Uterus (tissue), 4 donors: ENCODE data around the gene TFAP2D. TPM values are rescaled to one million over a fixed set of nuclear protein-coding genes. Genes with fewer than 3 reads are reported as not detected.
A peak's percentile ranks its signal among the peaks of the same experiment; 100 is the strongest.

Source experiments
- DNase-seq, 2 donors: peaks; one replicate each; pipeline ENCODE4 v3.0.0-alpha.2; 2019 to 2020
- H3K27ac ChIP-seq, 2 donors: fragments of 200-600 bp; sonication (generic); 1 replicate in 1 of 2; 2 replicates in 1 of 2; pipeline ENCODE4 v1.5.1; 2016 to 2018
- H3K27me3 ChIP-seq, 2 donors: fragments of 200-600 bp; sonication (generic); one replicate each; pipeline ENCODE4 v1.5.1; 2018 to 2019; ENCODE audit warnings: control low read depth in 1 of 2
- H3K36me3 ChIP-seq, 2 donors: fragments of 200-600 bp; sonication (generic); one replicate each; pipeline ENCODE4 v1.5.1; 2019; ENCODE audit warnings: control low read depth in 1 of 2
- H3K4me1 ChIP-seq, 2 donors: fragments of 200-600 bp; sonication (generic); one replicate each; pipeline ENCODE4 v1.5.1; 2018 to 2019; ENCODE audit warnings: control low read depth in 1 of 2
- H3K4me3 ChIP-seq, 2 donors: fragments of 200-600 bp; sonication (generic); 1 replicate in 1 of 2; 2 replicates in 1 of 2; pipeline ENCODE4 v1.5.1; 2018 to 2019; ENCODE audit warnings: mild to moderate bottlenecking in 1 of 2
- H3K9me3 ChIP-seq, 2 donors: fragments of 200-600 bp; sonication (generic); one replicate each; pipeline ENCODE4 v1.5.1; 2019; ENCODE audit warnings: control low read depth in 1 of 2
- CTCF ChIP-seq, 4 experiments: fragments of 200-600 bp in 2 of 4; fragments of 450-650 bp in 2 of 4; sonication (generic) in 2 of 4; IDR thresholded peaks; one replicate each; pipeline ENCODE4 v1.5.1; 2016 to 2019; ENCODE audit warnings: antibody characterized with exemption in 4 of 4, mild to moderate bottlenecking in 2 of 4, moderate library complexity in 1 of 4
- POLR2A ChIP-seq, 2 donors: fragments of 450-650 bp; IDR thresholded peaks; one replicate each; pipeline ENCODE4 v1.6.1; 2016; ENCODE audit warnings: antibody characterized with exemption in 2 of 2, mild to moderate bottlenecking in 1 of 2, moderate library complexity in 1 of 2
- intact Hi-C: fragments of 100-400 bp; cut with DNase I; formaldehyde crosslinking; loops from one replicate; pipeline ENCODE4 v1.15.1; 2023; ENCODE audit warnings: low total_unique reads
- total RNA-seq, 4 donors: library from RNA; depleted of rRNA in 3 of 4; stranded (reverse); fragments of >200 nt in 3 of 4; gene quantifications; one replicate each; pipeline versions ENCODE4 v1.1.0 to v1.2.4, GENCODE V29; 2014 to 2023
- donor health status: DM: yes; HTN: yes; CAD: no.

TFAP2D gene
- total RNA-seq, 4 donors from 2014 or later = not detected

GRCh38 chr6:50804283-50804682 lies 91.0 kb downstream of the TFAP2D start:
- no peaks in the 10 kb centered on the region for H3K27me3 ChIP-seq
- H3K4me1 ChIP-seq = no peaks in the 10 kb centered on the region
- H3K36me3 ChIP-seq = no peaks in the 10 kb centered on the region
- no peak overlapping the region for H3K4me3 ChIP-seq
- H3K27ac ChIP-seq = no peak overlapping the region
- H3K9me3 ChIP-seq = no peaks in the 10 kb centered on the region
- DNase-seq = no peak
- intact Hi-C loops = no loop called here
- TF ChIP-seq CTCF (IDR thresholded peaks at IDR 0.05) (no peak), POLR2A (IDR thresholded peaks at IDR 0.05) (no peak)

GRCh38 chr6:50807035-50807434 lies 93.7 kb downstream of the TFAP2D start:
- no peak for DNase-seq
- Histone ChIP-seq H3K27ac (no peak overlapping the region), H3K27me3 (no peaks in the 10 kb centered on the region), H3K9me3 (no peaks in the 10 kb centered on the region), H3K36me3 (no peaks in the 10 kb centered on the region), H3K4me1 (no peaks in the 10 kb centered on the region), H3K4me3 (no peak overlapping the region)
- intact Hi-C loops = no loop called here
- TF ChIP-seq POLR2A (IDR thresholded peaks at IDR 0.05) (no peak), CTCF (IDR thresholded peaks at IDR 0.05) (no peak)

GRCh38 chr6:50815436-50816114 lies 102.2 kb downstream of the TFAP2D start:
- TF ChIP-seq POLR2A (IDR thresholded peaks at IDR 0.05) (no peak), CTCF (IDR thresholded peaks at IDR 0.05) (no peak)
- intact Hi-C loops = no loop called here
- H3K27me3 ChIP-seq = peaks cover 0 to 36% of the 10 kb centered on the region in 2 donors

GRCh38 chr6:50816115-50816675 lies 102.9 kb downstream of the TFAP2D start:
- peak in 1 of 2 donors; percentile 19 for DNase-seq
- no peak for TF ChIP-seq POLR2A (IDR thresholded peaks at IDR 0.05)
- TF ChIP-seq CTCF (IDR thresholded peaks at IDR 0.05) = peak; percentile 35 to 64 (median 50)
- Histone ChIP-seq H3K4me1 (peaks cover 0 to 7% of the 10 kb centered on the region in 2 donors), H3K4me3 (peak overlapping the region in 1 of 2 donors; percentile 21), H3K27me3 (peaks cover 0 to 42% of the 10 kb centered on the region in 2 donors), H3K9me3 (no peaks in the 10 kb centered on the region), H3K36me3 (no peaks in the 10 kb centered on the region), H3K27ac (no peak overlapping the region)
- intact Hi-C loops = no loop called here

More at GRCh38 chr6:50815436-50816114, 102.2 kb downstream of the TFAP2D start:
- H3K4me3 ChIP-seq = peak overlapping the region in 1 of 2 donors; percentile 21
- no peaks in the 10 kb centered on the region for H3K9me3 ChIP-seq
- no peak overlapping the region for H3K27ac ChIP-seq
- DNase-seq = no peak
- peaks cover 0 to 7% of the 10 kb centered on the region in 2 donors for H3K4me1 ChIP-seq
- no peaks in the 10 kb centered on the region for H3K36me3 ChIP-seq

GRCh38 chr6:50816947-50817645 lies 103.8 kb downstream of the TFAP2D start:
- no peak for DNase-seq
- Histone ChIP-seq H3K4me1 (peaks cover 0 to 7% of the 10 kb centered on the region in 2 donors), H3K4me3 (no peak overlapping the region), H3K9me3 (no peaks in the 10 kb centered on the region), H3K27me3 (peaks cover 0 to 50% of the 10 kb centered on the region in 2 donors), H3K36me3 (no peaks in the 10 kb centered on the region), H3K27ac (no peak overlapping the region)
- intact Hi-C loops = no loop called here
- no peak for TF ChIP-seq POLR2A (IDR thresholded peaks at IDR 0.05)
- TF ChIP-seq CTCF (IDR thresholded peaks at IDR 0.05) = no peak
